HFF-Myc (cell line): ENCODE measurements around the gene WDR62.
A peak's percentile ranks its signal among the peaks of the same experiment; 100 is the strongest.
"Not testable (repeated sequence)": the region's sequence is repeated elsewhere in the genome, so short reads cannot be mapped to it uniquely, and the experiment has no call there.

Source experiments
- DNase-seq: peaks from one replicate; pipeline ENCODE4 v3.0.0-alpha.2; 2011; ENCODE audit warnings: low read depth; ENCODE audit errors: extremely low read depth
- H3K4me3 ChIP-seq: replicated peaks from 2 replicates; pipeline ENCODE4 v1.5.1; 2011; ENCODE audit warnings: low read depth, mild to moderate bottlenecking, control low read depth, low read length
- TF ChIP-seq, protein P1 (sequence below): IDR thresholded peaks from 2 replicates; pipeline ENCODE4 v1.5.1; 2012; ENCODE audit warnings: mild to moderate bottlenecking, low read depth, low read length, control low read depth; ENCODE audit errors: missing control alignments

The WDR62 gene

DNA sequence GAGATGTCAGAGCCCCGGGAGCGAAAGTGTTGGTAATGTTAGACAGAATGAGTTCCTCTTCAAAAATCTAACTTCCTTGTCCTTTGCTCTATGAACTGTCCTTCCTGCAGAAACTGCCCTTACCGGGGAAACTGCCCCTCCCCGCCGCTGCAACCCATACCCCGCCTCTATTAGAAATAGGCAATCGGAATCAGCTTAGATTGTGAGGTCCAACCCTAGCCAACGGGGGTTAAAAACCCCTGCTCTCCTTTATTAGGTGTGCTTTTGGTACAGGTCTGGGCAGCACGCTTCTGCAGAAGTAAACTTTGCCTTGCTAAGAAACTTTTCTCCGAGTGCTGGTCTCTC lies 73.7 kb downstream of the WDR62 start:
- peak overlapping the region; percentile 54 for H3K4me3 ChIP-seq
- no peak for DNase-seq
- TF ChIP-seq, protein P1, sequence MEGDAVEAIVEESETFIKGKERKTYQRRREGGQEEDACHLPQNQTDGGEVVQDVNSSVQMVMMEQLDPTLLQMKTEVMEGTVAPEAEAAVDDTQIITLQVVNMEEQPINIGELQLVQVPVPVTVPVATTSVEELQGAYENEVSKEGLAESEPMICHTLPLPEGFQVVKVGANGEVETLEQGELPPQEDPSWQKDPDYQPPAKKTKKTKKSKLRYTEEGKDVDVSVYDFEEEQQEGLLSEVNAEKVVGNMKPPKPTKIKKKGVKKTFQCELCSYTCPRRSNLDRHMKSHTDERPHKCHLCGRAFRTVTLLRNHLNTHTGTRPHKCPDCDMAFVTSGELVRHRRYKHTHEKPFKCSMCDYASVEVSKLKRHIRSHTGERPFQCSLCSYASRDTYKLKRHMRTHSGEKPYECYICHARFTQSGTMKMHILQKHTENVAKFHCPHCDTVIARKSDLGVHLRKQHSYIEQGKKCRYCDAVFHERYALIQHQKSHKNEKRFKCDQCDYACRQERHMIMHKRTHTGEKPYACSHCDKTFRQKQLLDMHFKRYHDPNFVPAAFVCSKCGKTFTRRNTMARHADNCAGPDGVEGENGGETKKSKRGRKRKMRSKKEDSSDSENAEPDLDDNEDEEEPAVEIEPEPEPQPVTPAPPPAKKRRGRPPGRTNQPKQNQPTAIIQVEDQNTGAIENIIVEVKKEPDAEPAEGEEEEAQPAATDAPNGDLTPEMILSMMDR: no peak

DNA sequence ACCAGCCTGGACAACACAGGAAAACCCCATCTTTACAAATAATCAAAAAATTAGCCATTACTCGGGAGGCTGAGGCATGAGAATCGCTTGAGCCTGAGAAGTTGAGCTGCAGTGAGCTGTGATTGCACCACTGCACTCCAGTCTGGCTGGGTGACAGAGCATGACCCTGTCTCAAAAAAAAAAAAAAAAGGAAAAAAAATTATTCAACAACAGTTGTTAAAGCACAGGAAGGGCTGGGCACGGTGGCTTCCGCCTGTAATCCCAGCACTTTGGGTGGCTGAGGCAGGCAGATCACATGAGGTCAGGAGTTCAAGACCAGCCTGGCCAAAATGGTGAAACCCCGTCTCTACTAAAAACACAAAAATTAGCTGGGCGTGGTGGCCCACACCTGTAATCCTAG lies 76.5 kb downstream of the WDR62 start:
- not testable (repeated sequence) for DNase-seq, H3K4me3 ChIP-seq

DNA sequence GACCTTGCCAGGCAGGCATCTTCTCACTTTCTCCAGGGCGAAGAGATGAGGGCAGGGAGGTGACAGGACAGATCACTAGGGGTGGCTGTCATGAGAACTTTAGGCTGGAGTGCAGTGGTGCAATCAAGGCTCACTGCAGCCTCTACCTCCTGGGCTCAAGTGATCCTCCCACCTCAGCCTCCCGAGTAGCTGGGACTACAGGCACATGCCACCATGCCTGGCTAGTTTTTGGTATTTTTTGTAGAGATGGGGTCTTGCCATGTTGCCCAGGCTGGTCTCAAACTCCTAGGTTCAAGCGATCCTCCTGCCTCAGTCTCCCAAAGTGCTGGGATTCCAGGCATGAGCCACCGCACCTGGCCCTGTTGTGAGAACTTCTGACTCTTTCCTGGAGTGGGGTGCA lies 80.2 kb downstream of the WDR62 start:
- DNase-seq: not testable (repeated sequence)

DNA sequence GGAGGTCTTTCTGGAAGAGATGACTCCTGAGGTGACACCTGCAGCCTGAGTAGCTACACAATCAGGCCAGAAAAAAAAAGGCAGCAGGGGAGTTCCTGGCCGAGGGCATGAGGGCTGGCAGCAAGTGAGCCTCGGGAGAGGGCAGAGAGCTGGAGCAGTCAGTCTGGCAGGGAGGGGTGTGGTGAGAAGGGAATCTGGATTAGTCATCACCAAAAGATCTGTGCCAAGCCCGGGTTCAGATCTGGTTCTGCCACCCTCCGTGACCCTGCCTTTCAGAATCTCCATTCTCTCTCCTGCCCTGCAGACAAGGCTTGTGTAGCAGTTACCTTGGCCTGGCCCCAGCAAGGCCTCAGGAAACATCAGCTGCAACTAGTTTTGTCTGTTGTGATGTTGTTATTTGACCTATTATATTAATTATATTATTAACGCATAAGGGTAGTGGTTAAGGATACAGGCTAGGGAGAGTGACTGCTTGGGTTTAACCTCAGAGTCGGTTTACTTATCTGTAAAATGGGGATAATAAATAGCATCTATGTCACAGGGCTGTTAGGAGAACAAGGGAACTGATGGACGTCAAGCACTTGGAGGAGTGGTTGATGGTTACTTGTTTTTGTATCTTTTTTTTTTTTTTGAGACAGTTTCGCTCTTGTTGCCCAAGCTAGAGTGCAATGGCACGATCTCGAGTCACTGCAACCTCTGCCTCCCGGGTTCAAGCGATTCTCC lies 82.4 kb downstream of the WDR62 start:
- no peak for DNase-seq
- TF ChIP-seq, protein P1: no peak
- no peak overlapping the region for H3K4me3 ChIP-seq

More for the DNA sequence above, 80.2 kb downstream of the WDR62 start:
- H3K4me3 ChIP-seq: not testable (repeated sequence)

DNA sequence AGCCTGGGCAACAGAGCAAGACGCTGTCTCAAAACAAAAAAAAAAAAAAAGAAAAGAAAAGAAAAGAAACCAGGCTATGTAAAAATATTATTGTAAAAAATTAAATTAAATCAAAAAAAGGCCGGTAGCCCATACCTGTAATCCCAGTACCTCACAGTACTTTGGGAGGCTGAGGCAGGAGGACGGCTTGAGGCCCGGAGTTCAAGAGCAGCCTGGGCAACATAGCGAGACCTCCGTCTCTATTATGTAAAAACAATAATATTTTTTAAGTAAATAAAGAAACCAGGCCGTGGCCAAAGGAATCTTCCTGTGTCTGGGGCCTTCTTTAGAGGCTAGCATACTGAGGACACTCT lies 84.4 kb downstream of the WDR62 start:
- peak overlapping the region; percentile 99 for H3K4me3 ChIP-seq
- TF ChIP-seq, protein P1: no peak
- DNase-seq: no peak

DNA sequence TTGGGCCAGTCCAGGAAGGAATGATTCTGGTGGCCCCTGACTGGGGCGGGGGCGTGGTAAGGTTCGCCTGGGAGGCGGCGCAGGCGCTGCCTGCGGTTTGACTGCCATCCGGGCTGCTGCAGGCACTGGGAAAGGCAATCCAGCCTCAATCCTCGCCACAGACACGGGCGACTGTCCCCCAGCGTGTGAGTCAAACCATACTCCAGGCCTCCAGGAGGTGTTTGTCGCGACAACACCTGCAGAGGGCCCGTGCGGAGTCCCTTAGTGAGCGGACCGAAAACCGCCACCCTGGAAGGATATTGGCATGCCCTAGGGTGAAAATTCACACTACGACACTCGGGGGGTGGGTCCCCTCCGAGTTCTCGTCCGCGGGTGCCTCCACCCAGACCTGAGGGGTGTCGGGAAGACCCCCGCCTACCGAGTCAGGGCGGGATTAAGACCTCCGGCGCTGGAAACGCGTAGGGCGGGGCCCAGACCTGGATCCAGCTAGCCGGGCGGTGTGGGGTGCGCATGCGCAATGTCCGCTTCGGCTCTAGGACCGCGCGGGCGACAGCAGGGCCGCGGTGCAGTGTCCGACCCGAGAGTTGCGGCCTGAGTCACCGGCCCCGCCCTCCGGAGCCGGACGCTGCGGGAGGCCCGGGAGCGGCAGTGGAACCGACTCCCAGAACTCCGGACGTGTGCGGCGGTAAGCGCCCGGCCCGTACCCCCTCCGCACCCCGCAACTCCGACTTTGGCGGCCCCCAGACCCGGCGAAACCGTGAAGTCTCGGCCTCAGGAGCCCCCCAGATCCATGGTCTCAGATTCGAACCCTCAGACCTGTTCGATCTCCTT lies 85.0 kb downstream of the WDR62 start, which contains the start of gene CAPNS1:
TSS of gene CAPNS1 (plus strand) at position 594 of the 831 bp plus-strand sequence. CDS start 946 bp downstream, outside the sequence.
- TF ChIP-seq, protein P1: no peak
- peak; percentile 86 for DNase-seq
- H3K4me3 ChIP-seq: peak within 1 kb of the TSS; percentile 99

DNA sequence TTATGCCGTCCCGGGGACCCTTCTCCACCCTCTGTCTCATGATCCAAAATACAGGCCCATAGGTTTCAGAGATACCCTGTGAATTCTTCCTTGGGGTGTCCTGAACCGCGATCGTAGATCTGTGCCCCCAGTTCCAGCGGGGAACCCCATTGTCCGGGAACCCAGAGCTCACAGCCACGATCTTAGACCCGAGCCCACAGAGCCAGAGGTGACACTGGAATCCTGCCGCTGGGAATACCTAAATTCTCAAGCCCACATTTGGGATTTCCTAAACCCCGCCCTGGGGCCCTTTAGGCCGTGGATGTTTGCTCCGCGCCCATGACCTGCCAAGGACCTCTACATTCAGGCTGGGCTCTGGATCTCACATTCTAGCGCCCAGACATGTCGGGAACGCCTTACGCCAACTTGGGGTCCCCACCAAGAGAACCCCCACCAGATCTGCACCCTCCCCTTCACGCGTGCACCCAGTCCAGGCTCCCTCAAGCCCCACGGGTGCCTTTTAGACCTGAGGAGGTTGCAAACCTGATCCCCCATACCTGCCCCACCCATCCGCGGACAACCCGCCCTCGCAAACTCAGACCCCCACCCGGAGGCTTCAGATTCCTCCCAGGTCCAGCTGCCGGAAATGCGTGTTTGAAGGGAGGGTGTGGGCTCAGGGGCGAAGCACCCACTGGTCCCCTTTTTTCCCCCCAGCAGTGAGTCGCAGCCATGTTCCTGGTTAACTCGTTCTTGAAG lies 85.8 kb downstream of the WDR62 start:
- DNase-seq: no peak
- peak overlapping the region; percentile 99 for H3K4me3 ChIP-seq
- TF ChIP-seq, protein P1: no peak
